ENCODE data around the gene STAT4.

Gene STAT4

GRCh38 chr2:191025135-191025534, 125.7 kb downstream of the STAT4 start:
- intact Hi-C loops (cut with micrococcal nuclease) = loop anchor here (10.0 kb wide), 1 partner anchor 650 kb away; the partner anchor contains the start of gene NABP1

GRCh38 chr2:191023235-191023679, 127.5 kb downstream of the STAT4 start:
- H3K9me3 Mint-ChIP-seq = no peaks in the 10 kb centered on the region
- H3K36me3 Mint-ChIP-seq (ENCODE audit: low read depth) = no peaks in the 10 kb centered on the region
- no peaks in the 10 kb centered on the region for H3K27me3 Mint-ChIP-seq
- H3K4me3 Mint-ChIP-seq = no peak overlapping the region
- no peak overlapping the region for H3K27ac Mint-ChIP-seq
- intact Hi-C loops (cut with micrococcal nuclease) = loop anchor here (10.0 kb wide), 1 partner anchor 652 kb away; the partner anchor contains the start of gene NABP1
- H3K4me1 Mint-ChIP-seq (ENCODE audit: low read depth) = peaks cover 24% of the 10 kb centered on the region

More at GRCh38 chr2:191025135-191025534, 125.7 kb downstream of the STAT4 start:
- Mint-ChIP-seq H3K4me1 (ENCODE audit: low read depth) (peaks cover 37% of the 10 kb centered on the region), H3K4me3 (no peak overlapping the region), H3K9me3 (no peaks in the 10 kb centered on the region), H3K36me3 (ENCODE audit: low read depth) (no peaks in the 10 kb centered on the region), H3K27me3 (no peaks in the 10 kb centered on the region), H3K27ac (no peak overlapping the region)

- H3K27ac Mint-ChIP-seq = no peak overlapping the region
- H3K4me3 Mint-ChIP-seq = no peak overlapping the region
- H3K27me3 Mint-ChIP-seq = no peaks in the 10 kb centered on the region
- intact Hi-C loops (cut with micrococcal nuclease) = loop anchor here (1.0 to 10.0 kb wide), 2 partner anchors 8 to 654 kb away; partner anchors contain the start of gene NABP1
- no peaks in the 10 kb centered on the region for H3K9me3 Mint-ChIP-seq
- H3K36me3 Mint-ChIP-seq (ENCODE audit: low read depth) = no peaks in the 10 kb centered on the region
- peaks cover 13% of the 10 kb centered on the region for H3K4me1 Mint-ChIP-seq (ENCODE audit: low read depth)
These were observed 129.9 kb downstream of the STAT4 start for GRCh38 chr2:191020742-191021381.

- no peaks in the 10 kb centered on the region for H3K36me3 Mint-ChIP-seq (ENCODE audit: low read depth)
- no peak overlapping the region for H3K4me3 Mint-ChIP-seq
- no peaks in the 10 kb centered on the region for H3K9me3 Mint-ChIP-seq
- intact Hi-C loops (cut with micrococcal nuclease) = loop anchor here (10.0 kb wide), 1 partner anchor 655 kb away; the partner anchor contains the start of gene NABP1
- H3K27ac Mint-ChIP-seq = no peak overlapping the region
- no peaks in the 10 kb centered on the region for H3K27me3 Mint-ChIP-seq
- peaks cover 7% of the 10 kb centered on the region for H3K4me1 Mint-ChIP-seq (ENCODE audit: low read depth)
These were observed 130.5 kb downstream of the STAT4 start for GRCh38 chr2:191020221-191020741.

- H3K36me3 Mint-ChIP-seq (ENCODE audit: low read depth) = no peaks in the 10 kb centered on the region
- H3K4me1 Mint-ChIP-seq (ENCODE audit: low read depth) = no peaks in the 10 kb centered on the region
- no peaks in the 10 kb centered on the region for H3K27me3 Mint-ChIP-seq
- H3K9me3 Mint-ChIP-seq = no peaks in the 10 kb centered on the region
- no peak overlapping the region for H3K4me3 Mint-ChIP-seq
- intact Hi-C loops (cut with micrococcal nuclease) = loop anchor here (10.0 kb wide), 1 partner anchor 365 kb away; no protein-coding TSS in a partner anchor
- no peak overlapping the region for H3K27ac Mint-ChIP-seq
These were observed 131.4 kb downstream of the STAT4 start for GRCh38 chr2:191019376-191019775.

GRCh38 chr2:191018643-191019119, 132.1 kb downstream of the STAT4 start:
- intact Hi-C loops (cut with micrococcal nuclease) = loop anchor here (10.0 kb wide), 1 partner anchor 364 kb away; no protein-coding TSS in a partner anchor
- no peaks in the 10 kb centered on the region for H3K27me3 Mint-ChIP-seq
- H3K9me3 Mint-ChIP-seq = no peaks in the 10 kb centered on the region
- H3K4me1 Mint-ChIP-seq (ENCODE audit: low read depth) = no peaks in the 10 kb centered on the region
- no peak overlapping the region for H3K27ac Mint-ChIP-seq
- H3K36me3 Mint-ChIP-seq (ENCODE audit: low read depth) = no peaks in the 10 kb centered on the region
- H3K4me3 Mint-ChIP-seq = no peak overlapping the region

GRCh38 chr2:191018048-191018447, 132.7 kb downstream of the STAT4 start:
- Mint-ChIP-seq H3K4me3 (no peak overlapping the region), H3K27me3 (no peaks in the 10 kb centered on the region), H3K27ac (peak overlapping the region; percentile 13), H3K36me3 (ENCODE audit: low read depth) (no peaks in the 10 kb centered on the region), H3K4me1 (ENCODE audit: low read depth) (no peaks in the 10 kb centered on the region), H3K9me3 (no peaks in the 10 kb centered on the region)
- intact Hi-C loops (cut with micrococcal nuclease) = loop anchor here (10.0 kb wide), 1 partner anchor 363 kb away; no protein-coding TSS in a partner anchor

GRCh38 chr2:191015831-191016230, 135.0 kb downstream of the STAT4 start:
- Mint-ChIP-seq H3K4me1 (ENCODE audit: low read depth) (peaks cover 11% of the 10 kb centered on the region), H3K4me3 (no peak overlapping the region), H3K27me3 (no peaks in the 10 kb centered on the region), H3K36me3 (ENCODE audit: low read depth) (no peaks in the 10 kb centered on the region), H3K27ac (no peak overlapping the region), H3K9me3 (no peaks in the 10 kb centered on the region)
- intact Hi-C loops (cut with micrococcal nuclease) = loop anchor here (10.0 kb wide), 1 partner anchor 361 kb away; no protein-coding TSS in a partner anchor

GRCh38 chr2:191015239-191015638, 135.6 kb downstream of the STAT4 start:
- H3K4me3 Mint-ChIP-seq = no peak overlapping the region
- no peaks in the 10 kb centered on the region for H3K27me3 Mint-ChIP-seq
- no peak overlapping the region for H3K27ac Mint-ChIP-seq
- intact Hi-C loops (cut with micrococcal nuclease) = loop anchor here (10.0 kb wide), 1 partner anchor 360 kb away; no protein-coding TSS in a partner anchor
- peaks cover 3% of the 10 kb centered on the region for H3K36me3 Mint-ChIP-seq (ENCODE audit: low read depth)
- peaks cover 14% of the 10 kb centered on the region for H3K4me1 Mint-ChIP-seq (ENCODE audit: low read depth)
- no peaks in the 10 kb centered on the region for H3K9me3 Mint-ChIP-seq

GRCh38 chr2:191014653-191015020, 136.2 kb downstream of the STAT4 start:
- H3K9me3 Mint-ChIP-seq = no peaks in the 10 kb centered on the region
- H3K27ac Mint-ChIP-seq = no peak overlapping the region
- no peaks in the 10 kb centered on the region for H3K27me3 Mint-ChIP-seq
- H3K4me3 Mint-ChIP-seq = no peak overlapping the region
- H3K36me3 Mint-ChIP-seq (ENCODE audit: low read depth) = peaks cover 9% of the 10 kb centered on the region
- peaks cover 18% of the 10 kb centered on the region for H3K4me1 Mint-ChIP-seq (ENCODE audit: low read depth)
- intact Hi-C loops (cut with micrococcal nuclease) = loop anchor here (10.0 kb wide), 1 partner anchor 360 kb away; no protein-coding TSS in a partner anchor

GRCh38 chr2:191013932-191014652, 136.7 kb downstream of the STAT4 start, which contains the start of gene STAT1:
TSS of gene STAT1 (minus strand) at chr2:191014171. CDS start at chr2:191010003, 4,168 bp downstream.
- peaks cover 13% of the 10 kb centered on the region for H3K36me3 Mint-ChIP-seq (ENCODE audit: low read depth)
- no peaks in the 10 kb centered on the region for H3K27me3 Mint-ChIP-seq
- H3K4me1 Mint-ChIP-seq (ENCODE audit: low read depth) = peaks cover 18% of the 10 kb centered on the region
- H3K27ac Mint-ChIP-seq = no peak within 1 kb of the TSS
- H3K9me3 Mint-ChIP-seq = no peaks in the 10 kb centered on the region
- no peak within 1 kb of the TSS for H3K4me3 Mint-ChIP-seq
- intact Hi-C loops (cut with micrococcal nuclease) = loop anchor here (1.0 to 10.0 kb wide), 2 partner anchors 7 to 359 kb away; no protein-coding TSS in a partner anchor

- H3K27me3 Mint-ChIP-seq = no peaks in the 10 kb centered on the region
- intact Hi-C loops (cut with micrococcal nuclease) = loop anchor here (1.0 to 10.0 kb wide), 2 partner anchors 8 to 359 kb away; no protein-coding TSS in a partner anchor
These were observed 137.2 kb downstream of the STAT4 start for GRCh38 chr2:191013682-191013931.

GRCh38 chr2:191012845-191013681, 137.7 kb downstream of the STAT4 start:
- peaks cover 23% of the 10 kb centered on the region for H3K36me3 Mint-ChIP-seq (ENCODE audit: low read depth)
- no peaks in the 10 kb centered on the region for H3K9me3 Mint-ChIP-seq
- no peak overlapping the region for H3K27ac Mint-ChIP-seq
- H3K4me3 Mint-ChIP-seq = no peak overlapping the region
- intact Hi-C loops (cut with micrococcal nuclease) = loop anchor here (1.0 to 10.0 kb wide), 2 partner anchors 8 to 358 kb away; no protein-coding TSS in a partner anchor
- H3K4me1 Mint-ChIP-seq (ENCODE audit: low read depth) = peaks cover 18% of the 10 kb centered on the region
- H3K27me3 Mint-ChIP-seq = no peaks in the 10 kb centered on the region

More at GRCh38 chr2:191013682-191013931, 137.2 kb downstream of the STAT4 start:
- Mint-ChIP-seq H3K4me1 (ENCODE audit: low read depth) (peaks cover 18% of the 10 kb centered on the region), H3K36me3 (ENCODE audit: low read depth) (peaks cover 18% of the 10 kb centered on the region), H3K4me3 (no peak overlapping the region), H3K27ac (no peak overlapping the region), H3K9me3 (no peaks in the 10 kb centered on the region)

Measured in dendritic cell treated with granulocyte-macrophage colony-stimulating factor and Interleukin-4, amounts not matched to agents 40 ng/mL and 50 ng/mL, for 4 days (primary cell).